Esophagus (tissue), 2 donors: ENCODE measurements around the gene FBXL22. TPM values are rescaled to one million over a fixed set of nuclear protein-coding genes. Genes with fewer than 3 reads are reported as not detected.

Source experiments
- H3K27ac ChIP-seq, 2 donors: one replicate each; pipeline ENCODE4 v1.5.1; 2013; ENCODE audit warnings: low read depth in 2 of 2, mild to moderate bottlenecking in 2 of 2, inconsistent platforms in 1 of 2, low read length in 1 of 2, moderate library complexity in 1 of 2
- H3K27me3 ChIP-seq, 2 donors: one replicate each; pipeline ENCODE4 v1.6.1; 2013; ENCODE audit warnings: low read length in 2 of 2, control low read depth in 1 of 2, mild to moderate bottlenecking in 1 of 2; ENCODE audit not compliant: insufficient read depth in 2 of 2, control insufficient read depth in 1 of 2
- H3K36me3 ChIP-seq, 2 donors: one replicate each; pipeline ENCODE4 v1.6.1; 2013; ENCODE audit warnings: low read length in 1 of 2; ENCODE audit not compliant: control insufficient read depth in 2 of 2, insufficient read depth in 2 of 2
- H3K4me1 ChIP-seq, 2 donors: one replicate each; pipeline ENCODE4 v1.6.1; 2013; ENCODE audit warnings: low read length in 1 of 2; ENCODE audit not compliant: control insufficient read depth in 2 of 2, insufficient read depth in 2 of 2
- H3K4me3 ChIP-seq, 2 donors: one replicate each; pipeline ENCODE4 v1.5.1; 2013; ENCODE audit warnings: low read length in 2 of 2, mild to moderate bottlenecking in 2 of 2, low read depth in 1 of 2, moderate library complexity in 1 of 2
- H3K9me3 ChIP-seq, 2 donors: one replicate each; pipeline ENCODE4 v1.6.1; 2013; ENCODE audit warnings: mild to moderate bottlenecking in 2 of 2, low read depth in 1 of 2, low read length in 1 of 2, moderate library complexity in 1 of 2; ENCODE audit not compliant: control insufficient read depth in 2 of 2, insufficient read depth in 1 of 2
- WGBS, 2 donors: extraction: QIAGEN DNeasy Blood & Tissue Kit; methylation state at CpG; one replicate each; pipeline ENCODE4 v1.1.7; 2013; 5-methylcytosine and 5-hydroxymethylcytosine counted together
- polyA plus RNA-seq, 2 donors: library from polyadenylated mRNA; stranded (reverse); fragments of 200-250 nt; gene quantifications; one replicate each; pipeline ENCODE4 v1.2.3, GENCODE V29; 2013
- donor health status: healthy with polysubstance abuse.
- donor health status: Bipolar disorder and iron deficiency.

The FBXL22 gene
- polyA plus RNA-seq, 2 donors, result 2.8 to 4.5 TPM

GRCh38 chr15:63587527-63587926 is 9.7 kb upstream of the FBXL22 start:
- H3K27ac ChIP-seq, result no peak overlapping the region
- no peaks in the 10 kb centered on the region for H3K9me3 ChIP-seq
- WGBS, 2 donors, result 70 to 79% methylated on average over 2 of the region's 2 CpGs
- H3K27me3 ChIP-seq, result no peaks in the 10 kb centered on the region
- peaks cover 6 to 8% of the 10 kb centered on the region in 2 donors for H3K36me3 ChIP-seq
- no peaks in the 10 kb centered on the region for H3K4me1 ChIP-seq
- no peak overlapping the region for H3K4me3 ChIP-seq

GRCh38 chr15:63588826-63589225 is 8.4 kb upstream of the FBXL22 start:
- H3K4me1 ChIP-seq, result no peaks in the 10 kb centered on the region
- H3K27ac ChIP-seq, result no peak overlapping the region
- H3K27me3 ChIP-seq, result no peaks in the 10 kb centered on the region
- H3K9me3 ChIP-seq, result no peaks in the 10 kb centered on the region
- H3K36me3 ChIP-seq, result peaks cover 6 to 8% of the 10 kb centered on the region in 2 donors
- 97 to 98% methylated on average over 6 of the region's 6 CpGs for WGBS, 2 donors
- H3K4me3 ChIP-seq, result no peak overlapping the region

GRCh38 chr15:63593705-63594671 is 3.2 kb upstream of the FBXL22 start:
- H3K36me3 ChIP-seq, result peaks cover 6 to 8% of the 10 kb centered on the region in 2 donors
- WGBS, 2 donors, result 77 to 83% methylated on average over 9 of the region's 9 CpGs
- H3K9me3 ChIP-seq, result no peaks in the 10 kb centered on the region
- H3K27me3 ChIP-seq, result no peaks in the 10 kb centered on the region
- peaks cover 2 to 4% of the 10 kb centered on the region in 2 donors for H3K4me1 ChIP-seq
- H3K27ac ChIP-seq, result peak overlapping the region in 1 of 2 donors; percentile 51
- no peak overlapping the region for H3K4me3 ChIP-seq

- Histone ChIP-seq H3K36me3 (peaks cover 2 to 8% of the 10 kb centered on the region in 2 donors), H3K27ac (peak overlapping the region in 1 of 2 donors; percentile 61), H3K9me3 (no peaks in the 10 kb centered on the region), H3K27me3 (no peaks in the 10 kb centered on the region), H3K4me3 (no peak overlapping the region), H3K4me1 (peaks cover 2 to 4% of the 10 kb centered on the region in 2 donors)
- 33 to 46% methylated on average over 3 of the region's 3 CpGs for WGBS, 2 donors
Measured at GRCh38 chr15:63595065-63595464, 2.1 kb upstream of the FBXL22 start.

GRCh38 chr15:63595688-63596087 is 1.5 kb upstream of the FBXL22 start:
- peaks cover 2 to 4% of the 10 kb centered on the region in 2 donors for H3K4me1 ChIP-seq
- no peak overlapping the region for H3K4me3 ChIP-seq
- no peaks in the 10 kb centered on the region for H3K27me3 ChIP-seq
- peaks cover 0 to 8% of the 10 kb centered on the region in 2 donors for H3K36me3 ChIP-seq
- H3K9me3 ChIP-seq, result no peaks in the 10 kb centered on the region
- H3K27ac ChIP-seq, result peak overlapping the region; percentile 54 to 73
- WGBS, 2 donors, result 75 to 81% methylated on average over 1 of the region's 1 CpG

- Histone ChIP-seq H3K4me3 (no peak overlapping the region), H3K27me3 (no peaks in the 10 kb centered on the region), H3K36me3 (peaks cover 0 to 2% of the 10 kb centered on the region in 2 donors), H3K27ac (peak overlapping the region; percentile 26 to 77), H3K9me3 (no peaks in the 10 kb centered on the region), H3K4me1 (peaks cover 2 to 4% of the 10 kb centered on the region in 2 donors)
- 58 to 69% methylated on average over 2 of the region's 2 CpGs for WGBS, 2 donors
Measured at GRCh38 chr15:63596676-63597037, 530 bp upstream of the FBXL22 start.

- no peaks in the 10 kb centered on the region for H3K27me3 ChIP-seq
- 71 to 78% methylated on average over 6 of the region's 6 CpGs for WGBS, 2 donors
- H3K27ac ChIP-seq, result peak overlapping the region; percentile 61 to 77
- H3K36me3 ChIP-seq, result peaks cover 0 to 2% of the 10 kb centered on the region in 2 donors
- H3K4me3 ChIP-seq, result no peak overlapping the region
- H3K9me3 ChIP-seq, result no peaks in the 10 kb centered on the region
- H3K4me1 ChIP-seq, result peaks cover 2 to 6% of the 10 kb centered on the region in 2 donors
Measured at GRCh38 chr15:63597821-63598220, 634 bp downstream of the FBXL22 start.

GRCh38 chr15:63598473-63599400 is 1.6 kb downstream of the FBXL22 start:
- Histone ChIP-seq H3K4me1 (peaks cover 2 to 6% of the 10 kb centered on the region in 2 donors), H3K27me3 (no peaks in the 10 kb centered on the region), H3K9me3 (no peaks in the 10 kb centered on the region), H3K27ac (peak overlapping the region; percentile 84 to 92), H3K4me3 (no peak overlapping the region), H3K36me3 (peaks cover 0 to 2% of the 10 kb centered on the region in 2 donors)
- WGBS, 2 donors, result 56 to 63% methylated on average over 12 of the region's 12 CpGs

- Histone ChIP-seq H3K27ac (peak overlapping the region; percentile 84 to 92), H3K4me1 (peaks cover 2 to 6% of the 10 kb centered on the region in 2 donors), H3K9me3 (no peaks in the 10 kb centered on the region), H3K27me3 (no peaks in the 10 kb centered on the region), H3K4me3 (peak overlapping the region; percentile 69 to 73), H3K36me3 (no peaks in the 10 kb centered on the region)
- 19 to 23% methylated on average over 18 to 19 of the region's 19 CpGs for WGBS, 2 donors
Measured at GRCh38 chr15:63599401-63600000, 2.3 kb downstream of the FBXL22 start.
